EH (cell line): ENCODE results near the gene HIVEP1.
A peak's percentile ranks its signal among the peaks of the same experiment; 100 is the strongest.

Experiments
- DNase-seq: peaks from one replicate; pipeline ENCODE4 v3.0.0-alpha.2; 2015; ENCODE audit warnings: low read depth

HIVEP1 gene

GRCh38 chr6:12049165-12049564, 37.1 kb downstream of the HIVEP1 start:
- no peak for DNase-seq

- DNase-seq = no peak
These were observed 39.8 kb downstream of the HIVEP1 start for GRCh38 chr6:12051861-12052368.

DNA sequence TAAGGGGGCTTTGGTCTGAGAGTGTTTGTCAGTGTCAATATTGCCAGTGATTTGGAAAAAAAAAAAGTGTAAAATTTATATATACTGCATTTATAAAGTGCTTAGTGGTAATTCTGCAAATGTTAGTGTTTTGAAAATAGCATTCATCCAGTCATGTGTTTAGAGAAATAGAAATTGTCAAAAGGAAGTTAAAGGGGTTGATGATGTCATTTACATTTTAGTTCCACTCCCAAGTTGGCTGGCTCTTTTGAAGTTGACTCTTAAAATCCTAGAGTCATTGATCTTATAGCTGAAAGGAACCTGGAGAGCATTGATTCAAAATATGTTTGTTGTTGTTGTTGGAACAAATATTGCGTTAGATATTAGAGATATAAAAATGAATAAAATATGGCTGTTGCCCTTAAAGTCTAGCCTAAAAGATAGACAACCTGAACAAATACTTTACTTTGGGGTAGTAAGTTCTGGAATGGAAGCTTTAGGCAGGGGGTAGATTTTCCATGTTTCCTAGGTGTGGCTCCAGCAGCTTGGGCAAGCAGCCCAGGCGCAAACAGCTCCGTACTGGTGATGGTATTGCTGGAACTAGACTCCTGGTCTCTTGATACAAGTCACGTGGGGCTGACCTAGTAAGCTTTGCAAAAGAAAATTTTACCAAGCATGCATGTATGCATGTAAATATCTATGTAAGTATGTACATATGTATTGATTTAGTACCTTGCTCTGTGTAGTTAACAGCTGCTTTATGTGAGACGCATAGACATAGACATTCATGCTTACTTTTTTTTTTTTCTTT, 46.3 kb downstream of the HIVEP1 start:
- no peak for DNase-seq

- DNase-seq = no peak
These were observed 48.9 kb downstream of the HIVEP1 start for GRCh38 chr6:12060780-12061609.

DNA sequence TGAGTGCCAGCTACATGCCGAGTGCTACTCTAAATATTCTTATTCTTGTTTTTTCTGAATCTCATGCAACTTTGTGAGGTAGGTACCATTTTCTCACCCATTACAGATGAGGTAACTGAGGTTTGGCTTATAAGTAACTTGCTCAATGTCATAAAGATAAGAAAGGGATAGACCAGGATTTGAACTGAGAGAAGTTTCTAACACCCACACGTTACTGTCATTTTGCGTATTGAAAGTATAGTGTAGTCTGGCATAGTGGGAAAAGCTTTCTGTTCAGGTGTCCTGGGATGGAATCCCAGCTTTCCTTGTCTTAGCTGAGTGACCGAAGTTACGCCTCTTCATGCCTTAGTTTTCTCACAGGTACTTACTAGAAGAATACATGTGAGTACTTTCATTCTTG, 50.5 kb downstream of the HIVEP1 start:
- no peak for DNase-seq

DNA sequence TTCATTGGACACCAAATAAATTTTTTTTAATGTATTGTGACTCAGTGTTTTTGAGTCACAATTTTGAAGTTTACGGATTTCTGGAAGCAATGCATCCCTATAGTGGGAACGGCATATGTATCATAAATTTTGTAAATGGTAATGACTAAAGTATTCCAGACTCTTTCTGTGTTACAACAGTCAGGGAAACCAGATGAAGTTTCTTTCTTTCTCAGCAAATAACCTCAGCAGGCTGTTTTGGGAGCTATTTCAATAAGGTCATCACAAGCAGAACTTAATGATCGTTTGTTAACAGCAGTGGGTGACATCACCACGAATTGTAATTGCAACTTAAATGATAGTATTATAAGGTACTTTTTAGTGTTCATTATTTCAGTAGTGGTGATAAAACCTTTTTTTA, 52.0 kb downstream of the HIVEP1 start:
- peak; percentile 76 for DNase-seq

- no peak for DNase-seq
These were observed 52.5 kb downstream of the HIVEP1 start for GRCh38 chr6:12064538-12065071.

DNA sequence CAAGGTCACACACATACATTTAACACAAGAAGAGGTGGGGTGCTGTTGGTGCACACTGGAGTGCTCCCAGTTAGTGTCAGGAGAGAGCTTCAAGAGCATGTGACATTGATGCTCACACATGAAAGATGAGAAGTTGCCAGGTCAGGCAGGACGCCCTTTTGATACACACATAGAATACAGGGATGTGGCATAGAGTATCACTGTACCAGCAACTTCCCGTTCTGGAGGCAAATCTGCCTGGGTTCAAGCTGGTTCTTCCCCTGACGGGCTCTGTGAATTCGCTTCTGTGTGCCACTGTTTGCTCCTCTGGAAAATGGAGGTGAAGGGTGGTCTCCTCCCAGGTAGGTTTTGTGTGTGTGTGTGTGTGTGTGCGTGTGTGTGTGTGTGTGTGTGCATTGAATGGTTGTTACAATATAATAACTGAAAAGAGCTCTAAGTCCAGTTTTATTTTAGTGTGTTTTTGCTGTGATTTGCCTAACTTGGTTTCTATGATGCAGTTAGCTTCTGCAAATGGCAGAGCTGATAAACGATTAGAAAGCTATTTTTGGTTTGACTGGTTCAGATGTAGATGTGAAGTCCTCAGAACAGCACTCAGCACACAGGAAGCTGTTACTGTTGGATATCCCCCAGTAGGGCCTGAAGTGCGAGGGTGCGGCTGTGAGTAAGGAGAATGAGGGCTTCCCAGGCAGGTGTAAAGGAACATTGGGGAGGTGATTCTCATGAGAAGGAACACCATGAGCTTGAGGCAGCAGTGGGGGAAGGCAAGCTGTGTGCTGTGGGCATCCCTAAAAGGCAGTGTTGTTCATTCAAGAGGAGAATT, 53.4 kb downstream of the HIVEP1 start:
- DNase-seq = no peak

DNA sequence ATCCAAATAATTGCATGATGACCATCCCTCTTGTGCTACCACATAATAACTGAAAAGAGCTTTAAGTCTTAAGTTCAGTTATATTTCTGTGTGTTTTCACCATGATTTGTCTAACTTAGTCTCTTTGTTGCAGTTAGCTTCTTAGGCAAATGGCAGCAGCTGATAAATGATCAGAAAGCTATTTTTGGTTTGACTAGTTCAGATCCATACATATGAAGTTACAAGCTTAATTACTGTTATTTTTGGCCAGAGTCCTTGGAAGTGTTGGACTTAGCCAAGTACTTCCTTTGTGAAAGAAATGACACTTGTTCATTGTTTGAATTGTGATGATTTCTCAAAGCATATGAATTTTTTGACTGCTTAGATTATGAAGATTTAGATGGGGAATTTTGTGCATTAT, 54.2 kb downstream of the HIVEP1 start:
- peak; percentile 57 for DNase-seq

GRCh38 chr6:12068899-12069557, 56.9 kb downstream of the HIVEP1 start:
- DNase-seq = no peak

DNA sequence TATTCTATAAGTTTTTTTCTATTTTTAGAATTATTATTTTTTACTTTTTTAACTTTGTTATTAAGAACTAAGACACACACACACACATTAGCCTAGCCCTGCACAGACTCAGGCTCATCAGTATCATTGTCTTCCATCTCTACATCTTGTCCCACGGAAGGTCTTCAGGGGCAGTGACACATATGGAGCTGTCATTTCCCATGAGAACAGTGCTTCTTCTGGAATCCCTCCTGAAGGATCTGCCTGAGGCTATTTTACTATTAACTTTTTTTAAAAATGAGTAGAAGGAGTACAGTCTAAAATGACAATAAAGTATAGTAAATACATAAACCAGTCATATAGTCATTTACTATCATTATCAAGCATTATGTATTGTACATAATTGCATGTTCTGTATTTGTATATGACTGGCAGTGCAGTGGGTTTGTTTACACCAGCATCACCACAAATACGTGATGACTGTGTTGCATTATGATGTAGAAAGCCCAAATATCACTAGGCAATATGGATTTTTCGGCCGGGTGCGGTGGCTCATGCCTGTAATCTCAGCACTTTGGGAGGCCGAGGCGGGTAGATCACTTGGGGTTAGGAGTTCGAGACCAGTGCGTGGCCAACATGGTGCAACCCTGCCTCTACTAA, 57.9 kb downstream of the HIVEP1 start:
- peak; percentile 71 for DNase-seq

DNA sequence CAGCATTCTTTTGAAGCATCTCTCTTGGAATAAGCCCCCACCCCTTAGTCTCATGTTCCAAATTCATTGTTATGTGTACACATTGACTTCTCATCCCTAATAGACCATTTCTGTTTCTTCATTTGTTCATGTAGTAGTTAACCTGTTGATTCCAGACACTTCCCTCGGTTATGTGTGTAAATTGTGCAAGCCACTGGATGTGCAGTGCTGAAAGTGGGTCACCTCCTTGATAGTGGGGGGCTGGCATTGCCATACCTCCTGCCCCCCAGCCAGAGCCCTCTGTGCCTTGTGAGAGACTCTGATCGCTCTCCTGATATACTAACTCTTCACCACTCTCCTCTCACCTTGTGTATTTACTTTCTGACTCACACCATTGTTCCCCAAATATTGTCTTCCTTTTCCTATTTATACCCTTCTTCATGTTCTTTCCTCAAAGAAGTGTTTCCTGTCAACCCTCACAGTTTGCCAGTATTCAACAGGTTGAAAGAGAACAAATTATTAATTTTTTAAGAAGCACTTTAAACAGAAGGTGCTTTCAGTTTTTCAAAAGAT, 59.0 kb downstream of the HIVEP1 start:
- no peak for DNase-seq

- DNase-seq = peak; percentile 22
These were observed 63.0 kb downstream of the HIVEP1 start for GRCh38 chr6:12075067-12075563.

- DNase-seq = no peak
These were observed 65.1 kb downstream of the HIVEP1 start for GRCh38 chr6:12077021-12077710.

- no peak for DNase-seq
These were observed 65.9 kb downstream of the HIVEP1 start for GRCh38 chr6:12078014-12078413.

DNA sequence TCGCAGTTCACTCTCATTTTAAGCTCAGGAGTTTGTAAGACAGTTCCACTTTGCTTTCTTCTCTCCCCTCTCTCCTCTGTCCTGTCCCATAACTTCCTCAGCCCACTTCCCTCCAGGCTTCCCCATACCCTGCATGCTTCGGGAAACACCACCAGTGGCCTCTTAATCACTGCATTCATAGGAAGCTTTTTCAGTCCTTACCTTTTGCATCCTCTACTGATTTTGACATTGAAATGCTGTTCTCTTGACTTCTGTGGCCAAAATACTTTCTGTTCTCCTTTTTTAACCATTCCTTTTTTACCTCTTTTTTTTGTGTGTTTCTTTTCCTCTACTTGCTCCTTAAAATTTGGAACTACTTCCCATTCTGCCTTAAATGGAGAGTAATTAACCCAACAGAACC, 69.7 kb downstream of the HIVEP1 start:
- DNase-seq = no peak

DNA sequence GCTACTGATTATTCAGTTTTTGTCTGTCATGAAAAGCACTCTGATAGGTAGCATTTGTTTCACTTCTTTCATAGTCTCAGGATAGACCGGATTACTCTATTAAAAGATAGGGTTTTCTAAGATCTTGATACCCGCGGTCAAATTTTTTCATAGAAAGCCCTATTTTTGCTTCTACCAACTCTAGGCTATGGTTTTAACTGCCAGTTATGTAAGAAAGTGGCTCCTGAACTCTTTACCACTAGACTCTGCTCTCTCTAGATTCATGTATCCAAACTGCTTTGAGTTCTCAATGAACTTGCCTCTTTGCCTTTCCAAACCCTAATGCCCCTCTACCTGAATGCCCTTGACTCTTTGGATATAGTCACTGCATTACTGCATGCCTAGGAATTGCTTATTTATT, 70.3 kb downstream of the HIVEP1 start:
- no peak for DNase-seq

GRCh38 chr6:12083302-12083701, 71.2 kb downstream of the HIVEP1 start:
- DNase-seq = no peak

DNA sequence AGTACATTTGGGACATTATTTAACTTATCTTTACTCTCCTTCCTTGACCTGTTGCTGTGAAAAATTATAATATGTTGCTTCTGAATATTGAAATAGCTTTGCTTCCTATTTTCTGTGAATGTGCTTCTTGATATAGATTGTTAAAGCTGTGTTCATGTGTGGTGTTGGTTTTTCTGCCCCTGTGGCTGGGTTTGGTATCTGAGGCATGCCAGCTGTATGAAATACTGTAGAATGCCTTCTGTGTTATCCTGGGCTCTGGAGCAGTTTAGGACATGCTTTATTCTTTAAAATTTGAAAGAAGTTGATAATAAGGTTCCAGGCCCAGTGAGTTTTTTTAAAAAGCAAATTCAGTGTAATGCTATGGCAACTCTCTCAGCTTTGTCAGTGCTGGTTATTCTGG, 71.7 kb downstream of the HIVEP1 start:
- DNase-seq = peak; percentile 37

- DNase-seq = no peak
These were observed 72.6 kb downstream of the HIVEP1 start for GRCh38 chr6:12084681-12085080.
